Glomerular endothelial cell (primary cell): Measurements from ENCODE around the gene CRYBG2. TPM values are rescaled to one million over a fixed set of nuclear protein-coding genes. Genes with fewer than 3 reads are reported as not detected.

Experiments used
- total RNA-seq: library from RNA; depleted of rRNA; stranded (reverse); fragments of >200 nt; gene quantifications from 2 replicates; pipeline ENCODE4 v1.2.3, GENCODE V29; 2015

The CRYBG2 gene
- total RNA-seq, 1 donor from 2014 or later, result not detected

Other genes with a start within 250 kb of the CRYBG2 start
- gene PDIK1L, start 242.3 kb downstream of the CRYBG2 start, total RNA-seq, result 1.8 and 5.4 TPM in 2 replicates
- gene FAM110D, start 195.1 kb downstream of the CRYBG2 start, total RNA-seq, result 4.1 and 5.8 TPM in 2 replicates
- gene C1orf232, start 185.2 kb downstream of the CRYBG2 start, total RNA-seq, result not detected in 2 replicates
- 26.5 and 27.2 TPM in 2 replicates for gene ZNF593, start 184.2 kb downstream of the CRYBG2 start, total RNA-seq
- gene ZNF593OS, start 182.3 kb downstream of the CRYBG2 start, total RNA-seq, result not detected in 2 replicates
- 1.0 TPM in 1 of 2 replicates, not detected in the other for gene CNKSR1, start 176.6 kb downstream of the CRYBG2 start, total RNA-seq
- gene CATSPER4, start 163.5 kb downstream of the CRYBG2 start, total RNA-seq, result not detected in 2 replicates
- 7.4 and 7.9 TPM in 2 replicates for gene CEP85, start 119.9 kb downstream of the CRYBG2 start, total RNA-seq
- 258 and 260 TPM in 2 replicates for gene SH3BGRL3, start 74.0 kb downstream of the CRYBG2 start, total RNA-seq
- gene UBXN11, start 47.5 kb downstream of the CRYBG2 start, total RNA-seq, result 1.9 and 5.0 TPM in 2 replicates
- gene CD52, start 36.2 kb downstream of the CRYBG2 start, total RNA-seq, result not detected in 2 replicates
- gene ZNF683, start 18.6 kb upstream of the CRYBG2 start, total RNA-seq, result not detected in 2 replicates
- gene LIN28A, start 56.7 kb upstream of the CRYBG2 start, total RNA-seq, result 0.05 and 0.06 TPM in 2 replicates
- 49.1 and 52.9 TPM in 2 replicates for gene DHDDS, start 78.2 kb upstream of the CRYBG2 start, total RNA-seq
- 218 and 234 TPM in 2 replicates for gene HMGN2, start 118.3 kb upstream of the CRYBG2 start, total RNA-seq
- 13.3 and 29.9 TPM in 2 replicates for gene RPS6KA1, start 175.6 kb upstream of the CRYBG2 start, total RNA-seq